Spleen (tissue), 7 donors: ENCODE results near the gene BBLN.

Experiments
- CTCF ChIP-seq, 11 experiments: fragments of 200-600 bp in 7 of 11; fragments of 450-650 bp in 4 of 11; sonication (generic) in 4 of 11; IDR thresholded peaks in 8 of 11; conservative IDR thresholded peaks in 3 of 11; 1 replicate in 7 of 11; 2 replicates in 4 of 11; pipeline versions ENCODE4 v1.4.0 to v1.8.0; 2016 to 2021; ENCODE audit warnings: antibody characterized with exemption in 11 of 11, inconsistent platforms in 4 of 11, mild to moderate bottlenecking in 1 of 11
- POLR2A ChIP-seq, 3 donors: fragments of 450-650 bp; IDR thresholded peaks; one replicate each; pipeline ENCODE4 v1.5.1; 2017; ENCODE audit warnings: antibody characterized with exemption in 3 of 3, mild to moderate bottlenecking in 1 of 3
- POLR2AphosphoS5 ChIP-seq, 3 donors: sonication (generic); formaldehyde crosslinking; IDR thresholded peaks; one replicate each; pipeline ENCODE4 v1.5.1; 2017; ENCODE audit warnings: antibody characterized with exemption in 3 of 3
- donor health status: DM: no; HTN: no; CAD: no; lungs with moderate emphysema.
- donor health status: DM: no; HTN: no; CAD: no.
- donor health status: DM: no; HTN: no; CAD: no.

GRCh38 chr9:128163523-128164306 is 3.6 kb downstream of the BBLN start:
- TF ChIP-seq POLR2A (IDR thresholded peaks at IDR 0.05) (no peak), CTCF (IDR thresholded peaks at IDR 0.05 in 8 of 11, conservative IDR thresholded peaks at IDR 0.05 in 3 of 11) (no peak), POLR2AphosphoS5 (IDR thresholded peaks at IDR 0.05) (peak in 1 of 3 donors; percentile 53)
